Activated CD4-positive, alpha-beta T cell treated with anti-CD3 and anti-CD28 coated beads for 4 hours (primary cell): ENCODE data around the gene ADD3.

Experiments
- DNase-seq, 2 donors: peaks; one replicate each; pipeline ENCODE4 v3.0.0-alpha.2; 2020

Gene ADD3

GRCh38 chr10:110069502-110069982 is 61.8 kb downstream of the ADD3 start:
- DNase-seq = no peak

GRCh38 chr10:110073896-110074295 is 66.1 kb downstream of the ADD3 start:
- no peak for DNase-seq

- DNase-seq = no peak
Measured at GRCh38 chr10:110074298-110074697, 66.5 kb downstream of the ADD3 start.

- no peak for DNase-seq
Measured at GRCh38 chr10:110074758-110075671, 67.2 kb downstream of the ADD3 start.

- DNase-seq = no peak
Measured at GRCh38 chr10:110075686-110076085, 67.9 kb downstream of the ADD3 start.

- DNase-seq = no peak
Measured at GRCh38 chr10:110076559-110077318, 69.0 kb downstream of the ADD3 start.

GRCh38 chr10:110077436-110078130 is 69.8 kb downstream of the ADD3 start:
- DNase-seq = no peak

- no peak for DNase-seq
Measured at GRCh38 chr10:110078317-110078716, 70.5 kb downstream of the ADD3 start.

GRCh38 chr10:110081911-110082310 is 74.1 kb downstream of the ADD3 start:
- DNase-seq = no peak

- DNase-seq = no peak
Measured at GRCh38 chr10:110083884-110084283, 76.1 kb downstream of the ADD3 start.

- no peak for DNase-seq
Measured at GRCh38 chr10:110087682-110088081, 79.9 kb downstream of the ADD3 start.

GRCh38 chr10:110088367-110089104 is 80.8 kb downstream of the ADD3 start:
- DNase-seq = no peak

GRCh38 chr10:110091830-110092229 is 84.0 kb downstream of the ADD3 start:
- no peak for DNase-seq

- no peak for DNase-seq
Measured at GRCh38 chr10:110093722-110094121, 85.9 kb downstream of the ADD3 start.

GRCh38 chr10:110094786-110095185 is 87.0 kb downstream of the ADD3 start:
- no peak for DNase-seq

GRCh38 chr10:110101464-110102144 is 93.8 kb downstream of the ADD3 start:
- no peak for DNase-seq

GRCh38 chr10:110103921-110104461 is 96.2 kb downstream of the ADD3 start:
- DNase-seq = no peak

- DNase-seq = no peak
Measured at GRCh38 chr10:110105873-110106272, 98.1 kb downstream of the ADD3 start.

GRCh38 chr10:110107430-110107829 is 99.6 kb downstream of the ADD3 start:
- DNase-seq = no peak

- no peak for DNase-seq
Measured at GRCh38 chr10:110107887-110108286, 100.1 kb downstream of the ADD3 start.

GRCh38 chr10:110109511-110109910 is 101.7 kb downstream of the ADD3 start:
- DNase-seq = no peak

GRCh38 chr10:110110338-110110737 is 102.6 kb downstream of the ADD3 start:
- DNase-seq = no peak
